ENCODE data around the gene PDZRN3.

- TF ChIP-seq CTCF (IDR thresholded peaks at IDR 0.05; ENCODE audit: low read depth, low read length, missing input control) (no peak), RAD21 (IDR thresholded peaks at IDR 0.05) (no peak), YY1 (IDR thresholded peaks at IDR 0.05) (no peak), EGR1 (IDR thresholded peaks at IDR 0.05; ENCODE audit: low read depth in 2 of 2) (no peak)
Measured at GRCh38 chr3:73542136-73542535, 82.6 kb downstream of the PDZRN3 start.
